T-helper 9 cell (primary cell): Measurements from ENCODE around the gene NXT1.
"Not testable (repeated sequence)": the region's sequence is repeated elsewhere in the genome, so short reads cannot be mapped to it uniquely, and the experiment has no call there.

Experiments
- DNase-seq: peaks from one replicate; pipeline ENCODE4 v3.0.0-alpha.2; 2020
- total RNA-seq, 2 donors: gene quantifications; one replicate each; lab custom pipeline; 2026; lab: John Stamatoyannopoulos, UW

Gene NXT1
- 32.7 to 83.0 reads per million in 2 donors for total RNA-seq

- peak; percentile 91 for DNase-seq
Observed at GRCh38 chr20:23350196-23350903, at the start of gene NXT1. TSS of gene NXT1 (plus strand) at chr20:23350791. CDS start at chr20:23354042, 3,251 bp downstream.

GRCh38 chr20:23301436-23302050 is 49.0 kb upstream of the NXT1 start:
- no peak for DNase-seq

DNA sequence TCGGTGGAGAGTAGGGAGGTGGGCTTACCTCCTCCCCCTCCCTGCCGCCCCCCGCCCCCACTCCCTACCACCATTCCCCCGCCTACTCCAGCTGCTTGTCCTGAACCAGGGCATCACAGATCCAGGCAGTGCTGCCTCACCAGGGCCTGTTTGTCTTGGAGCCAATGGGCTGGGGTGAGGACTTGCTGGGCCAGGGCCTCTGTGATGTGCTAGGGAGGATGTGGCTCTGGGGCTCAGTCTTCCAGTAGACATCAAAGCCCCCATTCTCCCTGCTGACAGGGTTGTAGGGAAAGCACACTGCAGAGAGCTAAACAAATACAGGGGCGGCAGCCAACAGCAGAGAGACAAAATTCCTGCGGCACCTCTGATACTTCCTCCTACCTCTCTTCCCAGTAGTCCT is 48.2 kb upstream of the NXT1 start:
- DNase-seq, result no peak

- DNase-seq, result no peak
Observed at GRCh38 chr20:23302801-23303200, 47.8 kb upstream of the NXT1 start.

GRCh38 chr20:23303325-23304102 is 47.1 kb upstream of the NXT1 start:
- no peak for DNase-seq

DNA sequence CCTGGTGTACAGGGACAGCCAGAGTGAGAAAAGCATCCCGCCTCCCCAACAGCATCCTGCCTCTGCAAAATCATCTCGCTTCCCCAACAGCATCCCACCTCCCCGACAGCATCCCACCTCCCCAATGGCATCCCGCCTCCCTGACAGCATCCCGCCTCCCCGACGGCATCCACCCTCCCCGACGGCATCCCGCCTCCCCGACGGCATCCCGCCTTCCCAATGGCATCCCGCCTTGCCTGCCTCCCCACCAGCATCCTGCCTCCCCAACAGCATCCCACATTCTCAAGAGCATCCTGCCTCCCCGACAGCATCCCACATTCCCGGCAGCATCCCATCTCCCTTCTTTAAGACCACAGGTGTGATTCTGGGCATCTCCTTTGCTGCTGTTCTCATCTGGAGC is 46.0 kb upstream of the NXT1 start:
- no peak for DNase-seq

GRCh38 chr20:23305098-23305497 is 45.5 kb upstream of the NXT1 start:
- no peak for DNase-seq

GRCh38 chr20:23307393-23307792 is 43.2 kb upstream of the NXT1 start:
- not testable (repeated sequence) for DNase-seq

DNA sequence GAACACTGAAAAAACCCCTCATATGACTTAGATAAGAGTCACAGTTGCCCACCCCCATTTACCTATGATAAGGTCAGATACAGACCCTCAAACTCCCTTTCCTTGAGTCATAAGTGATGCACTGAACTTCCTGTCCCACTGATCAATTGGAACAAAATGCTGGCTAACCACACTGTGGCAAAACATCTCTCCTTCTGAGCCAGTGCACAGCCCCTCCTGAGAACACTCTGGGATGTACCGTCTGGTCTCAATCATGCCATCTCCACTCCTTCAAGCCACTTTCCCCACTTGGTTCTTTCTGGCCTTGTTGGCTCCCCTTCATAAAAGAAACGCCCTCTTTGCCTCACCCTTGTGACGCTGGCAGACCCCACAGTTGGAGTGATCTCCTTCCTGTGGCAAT is 42.6 kb upstream of the NXT1 start:
- no peak for DNase-seq

GRCh38 chr20:23308908-23309307 is 41.7 kb upstream of the NXT1 start:
- no peak for DNase-seq

DNA sequence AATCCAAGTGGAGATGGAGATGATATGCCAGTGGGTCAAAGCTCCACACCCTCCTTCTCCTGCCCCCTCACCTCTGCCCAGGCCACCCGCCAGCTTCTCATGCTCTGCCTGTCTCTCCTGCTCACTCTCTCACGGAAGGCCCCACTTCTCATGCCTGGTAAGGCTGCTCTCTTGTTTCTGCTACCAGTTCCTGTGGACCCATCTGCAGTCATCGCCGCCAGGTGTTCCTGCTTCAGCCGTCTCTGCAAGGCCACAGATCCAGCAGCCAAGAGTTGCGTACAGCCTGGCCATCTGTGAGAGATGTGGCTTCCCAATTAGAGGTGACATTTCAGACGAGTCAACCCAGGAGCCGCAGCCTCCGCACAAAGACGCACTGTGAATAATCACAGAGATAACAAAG is 40.8 kb upstream of the NXT1 start:
- DNase-seq, result no peak

- no peak for DNase-seq
Observed at GRCh38 chr20:23311947-23312506, 38.6 kb upstream of the NXT1 start.

- DNase-seq, result no peak
Observed at GRCh38 chr20:23313271-23313670, 37.3 kb upstream of the NXT1 start.

DNA sequence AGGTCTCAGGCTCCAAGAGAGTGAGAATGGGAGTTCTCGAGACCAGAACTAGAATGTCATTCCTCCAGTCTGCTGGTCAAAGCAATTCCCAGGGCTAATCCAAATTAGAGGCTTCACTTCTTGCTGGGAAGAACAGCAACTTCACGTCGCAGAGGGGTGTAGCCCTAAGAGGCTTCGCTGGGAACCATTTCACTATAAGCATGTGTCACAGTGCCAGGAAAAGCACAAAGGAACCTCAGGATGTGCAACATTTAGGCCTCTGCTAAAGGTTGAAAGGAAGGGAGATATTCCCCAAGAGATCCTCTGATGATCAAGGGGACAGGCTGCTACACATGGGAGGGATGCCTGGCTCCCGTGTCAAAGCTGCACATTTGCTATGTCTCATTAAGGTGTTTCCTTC is 35.9 kb upstream of the NXT1 start:
- DNase-seq, result no peak

DNA sequence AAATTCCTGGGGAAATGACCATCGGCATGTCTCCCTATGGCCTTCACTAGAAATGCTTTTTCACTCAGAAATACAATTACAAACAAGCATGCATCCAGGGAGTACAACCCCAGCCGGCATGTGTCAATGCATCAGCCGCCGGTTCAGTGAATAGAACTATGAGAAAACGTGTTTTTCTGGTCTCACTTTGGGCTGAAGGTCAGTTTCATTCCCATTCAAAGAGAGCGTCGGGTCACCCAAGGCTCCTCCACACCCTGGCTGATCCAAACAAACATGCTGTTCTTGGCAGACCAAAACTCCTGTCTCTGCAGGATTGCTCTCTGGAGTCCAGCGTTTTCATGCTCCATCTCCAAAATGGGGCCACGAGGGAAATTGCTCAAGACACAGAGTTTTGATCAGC is 35.5 kb upstream of the NXT1 start:
- no peak for DNase-seq

GRCh38 chr20:23316626-23317025 is 34.0 kb upstream of the NXT1 start:
- no peak for DNase-seq

GRCh38 chr20:23317081-23317480 is 33.5 kb upstream of the NXT1 start:
- DNase-seq, result no peak

GRCh38 chr20:23318347-23318746 is 32.2 kb upstream of the NXT1 start:
- no peak for DNase-seq

DNA sequence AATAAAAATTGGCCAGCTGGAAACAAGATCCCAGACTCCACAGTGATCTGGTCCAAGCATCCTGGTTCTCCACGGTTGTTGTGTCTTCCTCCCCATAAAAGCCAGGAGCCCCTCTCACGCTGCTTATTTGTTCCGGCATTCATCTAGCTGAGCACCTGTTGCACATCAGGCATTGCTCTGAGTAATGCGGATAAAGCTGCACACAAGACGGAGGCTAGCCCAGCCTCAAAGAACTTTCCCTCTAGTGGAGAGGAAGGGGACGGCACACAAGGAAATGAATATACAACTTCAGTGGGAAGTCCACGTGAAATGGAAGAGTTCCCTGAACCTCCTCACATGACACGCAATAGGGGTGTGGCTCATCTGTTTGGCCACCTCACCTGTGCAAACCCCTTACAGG is 30.3 kb upstream of the NXT1 start:
- no peak for DNase-seq

GRCh38 chr20:23325107-23325506 is 25.5 kb upstream of the NXT1 start:
- no peak for DNase-seq

DNA sequence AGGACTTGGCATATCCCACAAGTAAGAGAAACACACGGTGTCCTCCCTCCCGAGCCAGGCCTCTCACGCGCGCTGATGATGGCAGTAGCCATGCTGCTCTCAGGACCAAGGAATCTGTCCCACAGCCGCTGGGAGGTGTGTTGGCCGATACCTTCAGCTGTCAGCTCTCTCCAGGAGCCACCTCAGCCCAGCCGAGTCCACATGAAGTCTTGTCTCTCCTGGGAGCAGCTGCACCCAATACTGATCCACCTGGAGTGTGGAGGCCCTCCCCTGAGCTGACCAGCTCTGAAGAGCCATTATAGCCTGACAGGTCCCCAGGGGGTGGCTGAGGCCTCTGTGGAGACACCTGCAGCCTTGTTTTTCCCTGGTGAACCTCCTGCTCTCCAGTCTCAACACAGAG is 23.8 kb upstream of the NXT1 start:
- no peak for DNase-seq

DNA sequence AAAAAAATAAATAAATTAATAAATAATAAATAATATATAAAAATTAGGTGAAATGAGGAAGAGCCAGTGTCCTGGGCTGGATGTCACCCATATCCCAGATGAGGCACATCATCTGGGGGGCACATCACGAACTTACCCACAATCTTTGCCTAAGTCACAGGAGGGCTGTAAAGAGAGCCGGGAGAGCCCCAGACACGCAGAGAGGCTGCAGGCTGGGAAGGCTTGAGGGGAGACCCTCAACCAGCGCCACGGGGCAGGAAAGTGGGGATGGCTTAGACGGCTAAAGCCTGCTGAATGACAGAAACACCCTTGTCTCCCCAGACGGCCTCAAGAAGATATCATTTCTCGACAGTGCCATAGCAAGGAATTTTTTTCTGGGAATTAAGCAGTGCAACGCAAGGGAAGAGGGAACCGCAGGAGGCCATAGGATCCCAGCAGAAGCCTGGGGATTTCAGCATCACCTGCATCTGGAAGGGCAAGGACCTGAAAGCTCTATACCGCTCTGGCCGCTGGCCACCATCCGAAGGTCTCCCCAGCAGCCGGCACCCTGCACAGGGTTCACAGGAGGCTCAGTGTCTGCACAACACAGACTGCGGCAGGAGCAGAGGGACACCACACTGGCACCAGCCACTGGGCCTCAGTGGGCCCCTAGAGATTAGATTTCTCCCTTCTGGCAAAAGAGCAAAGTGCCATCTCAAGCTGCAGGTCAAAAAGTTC is 22.8 kb upstream of the NXT1 start:
- no peak for DNase-seq
